ENCODE data around the gene CNFN.

CNFN gene

GRCh38 chr19:42357290-42357689, 32.8 kb downstream of the CNFN start:
- no peak for TF ChIP-seq MAX (IDR thresholded peaks at IDR 0.05)
- TF ChIP-seq CREB1 (IDR thresholded peaks at IDR 0.05; ENCODE audit: low read depth), result no peak
- no peak for TF ChIP-seq TAF1 (IDR thresholded peaks at IDR 0.05; ENCODE audit: low read depth)
- TF ChIP-seq USF1 (IDR thresholded peaks at IDR 0.05), result no peak
- no peak for TF ChIP-seq EP300 (IDR thresholded peaks at IDR 0.05; ENCODE audit: borderline replicate concordance)
- TF ChIP-seq TEAD4 (IDR thresholded peaks at IDR 0.05), result no peak
- no peak for TF ChIP-seq TCF12 (IDR thresholded peaks at IDR 0.05; ENCODE audit: low read depth)
- TF ChIP-seq EGR1 (IDR thresholded peaks at IDR 0.05), result no peak

GRCh38 chr19:42356686-42357085, 33.4 kb downstream of the CNFN start:
- TF ChIP-seq FOXM1 (IDR thresholded peaks at IDR 0.05; ENCODE audit: borderline replicate concordance, low read depth) (no peak), EGR1 (IDR thresholded peaks at IDR 0.05) (no peak), ZBTB7A (IDR thresholded peaks at IDR 0.05; ENCODE audit: low read depth) (no peak), EP300 (IDR thresholded peaks at IDR 0.05; ENCODE audit: borderline replicate concordance) (no peak), YY1 (IDR thresholded peaks at IDR 0.05; ENCODE audit: low read depth) (no peak), TEAD4 (IDR thresholded peaks at IDR 0.05) (no peak), MAX (IDR thresholded peaks at IDR 0.05) (no peak), TAF1 (IDR thresholded peaks at IDR 0.05; ENCODE audit: low read depth) (no peak), NFIC (IDR thresholded peaks at IDR 0.05) (no peak), CREB1 (IDR thresholded peaks at IDR 0.05; ENCODE audit: low read depth) (no peak), USF1 (IDR thresholded peaks at IDR 0.05) (no peak), CEBPB (IDR thresholded peaks at IDR 0.05) (no peak)

DNA sequence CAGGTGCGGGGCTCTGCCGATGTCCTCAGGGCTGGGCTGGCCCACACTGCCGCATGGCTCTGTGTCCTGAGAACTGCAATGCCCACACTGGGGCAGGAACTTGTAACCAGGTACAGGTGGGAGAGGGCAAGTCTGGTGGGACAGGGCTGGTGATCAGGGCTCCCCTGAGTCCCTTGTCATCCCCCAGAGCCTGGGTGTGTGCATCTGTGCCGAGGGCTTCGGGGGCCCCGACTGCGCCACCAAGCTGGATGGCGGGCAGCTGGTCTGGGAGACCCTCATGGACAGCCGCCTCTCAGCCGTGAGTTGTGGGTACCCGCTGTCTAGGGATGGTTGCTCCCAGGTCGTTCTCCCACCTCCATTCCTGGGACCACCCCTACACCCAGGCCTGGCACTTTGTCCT, 34.2 kb downstream of the CNFN start:
- TF ChIP-seq RAD21 (IDR thresholded peaks at IDR 0.05; ENCODE audit: low read depth), result no peak
- TF ChIP-seq MAX (IDR thresholded peaks at IDR 0.05), result no peak
- no peak for TF ChIP-seq TAF1 (IDR thresholded peaks at IDR 0.05; ENCODE audit: low read depth)
- no peak for TF ChIP-seq EP300 (IDR thresholded peaks at IDR 0.05; ENCODE audit: borderline replicate concordance)
- TF ChIP-seq YY1 (IDR thresholded peaks at IDR 0.05; ENCODE audit: low read depth), result no peak
- TF ChIP-seq CEBPB (IDR thresholded peaks at IDR 0.05), result no peak
- TF ChIP-seq FOXM1 (IDR thresholded peaks at IDR 0.05; ENCODE audit: borderline replicate concordance, low read depth), result no peak
- TF ChIP-seq ZBTB7A (IDR thresholded peaks at IDR 0.05; ENCODE audit: low read depth), result no peak
- no peak for TF ChIP-seq TCF12 (IDR thresholded peaks at IDR 0.05; ENCODE audit: low read depth)
- TF ChIP-seq TEAD4 (IDR thresholded peaks at IDR 0.05), result no peak
- TF ChIP-seq REST (IDR thresholded peaks at IDR 0.05; ENCODE audit: low read depth), result no peak
- TF ChIP-seq USF1 (IDR thresholded peaks at IDR 0.05), result no peak

GRCh38 chr19:42353341-42354015, 36.6 kb downstream of the CNFN start:
- TF ChIP-seq TEAD4 (IDR thresholded peaks at IDR 0.05) (no peak), TCF12 (IDR thresholded peaks at IDR 0.05; ENCODE audit: low read depth) (no peak)

DNA sequence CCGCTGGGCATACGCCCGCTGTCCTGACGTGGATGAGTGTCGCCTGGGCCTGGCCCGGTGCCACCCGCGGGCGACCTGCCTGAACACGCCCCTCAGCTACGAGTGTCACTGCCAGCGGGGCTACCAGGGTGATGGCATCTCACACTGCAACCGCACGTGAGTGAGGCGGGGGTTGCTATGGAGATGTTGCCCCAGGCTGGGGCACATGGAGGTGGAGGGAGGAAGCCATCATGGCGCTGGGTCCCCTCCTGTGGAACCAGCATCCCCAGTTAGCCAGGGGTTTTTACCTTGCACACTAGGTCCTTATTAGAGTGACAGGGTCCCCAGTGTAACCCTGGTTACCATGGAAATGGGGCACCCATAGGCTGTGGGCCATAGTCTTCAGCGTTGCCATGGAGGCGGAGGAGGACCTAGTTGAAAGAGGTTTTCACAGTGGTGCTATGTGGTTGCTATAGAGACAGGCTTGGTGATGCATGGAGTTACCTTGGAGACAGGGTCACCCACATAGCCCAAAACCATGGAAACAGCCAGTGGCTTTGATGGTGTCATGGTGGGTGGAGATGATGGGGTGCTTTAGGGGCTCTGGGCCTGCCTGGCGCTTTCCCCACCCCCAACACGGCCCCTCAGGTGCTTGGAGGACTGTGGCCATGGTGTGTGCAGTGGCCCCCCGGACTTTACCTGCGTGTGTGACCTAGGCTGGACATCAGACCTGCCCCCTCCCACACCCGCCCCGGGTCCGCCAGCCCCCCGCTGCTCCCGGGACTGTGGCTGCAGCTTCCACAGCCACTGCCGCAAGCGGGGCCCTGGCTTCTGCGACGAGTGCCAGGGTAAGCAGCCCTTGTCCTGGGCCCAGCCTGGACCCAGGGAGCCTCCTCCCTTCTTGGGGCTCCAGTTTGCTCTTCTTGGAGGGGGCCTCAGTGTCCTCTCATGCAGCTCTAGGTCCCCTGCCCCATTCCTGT, 37.5 kb downstream of the CNFN start:
- TF ChIP-seq USF1 (IDR thresholded peaks at IDR 0.05) (no peak), MAX (IDR thresholded peaks at IDR 0.05) (no peak), CEBPB (IDR thresholded peaks at IDR 0.05) (no peak), YY1 (IDR thresholded peaks at IDR 0.05; ENCODE audit: low read depth) (no peak), TAF1 (IDR thresholded peaks at IDR 0.05; ENCODE audit: low read depth) (no peak), EGR1 (IDR thresholded peaks at IDR 0.05) (no peak), EP300 (IDR thresholded peaks at IDR 0.05; ENCODE audit: borderline replicate concordance) (no peak), ZBTB7A (IDR thresholded peaks at IDR 0.05; ENCODE audit: low read depth) (no peak), TCF12 (IDR thresholded peaks at IDR 0.05; ENCODE audit: low read depth) (no peak), RAD21 (IDR thresholded peaks at IDR 0.05; ENCODE audit: low read depth) (no peak), FOXM1 (IDR thresholded peaks at IDR 0.05; ENCODE audit: borderline replicate concordance, low read depth) (no peak), REST (IDR thresholded peaks at IDR 0.05; ENCODE audit: low read depth) (no peak), CREB1 (IDR thresholded peaks at IDR 0.05; ENCODE audit: low read depth) (no peak), NFIC (IDR thresholded peaks at IDR 0.05) (no peak)
